SHP77 (cell line): Measurements from ENCODE around the gene TDRD12.
"Not testable (repeated sequence)": the region's sequence is repeated elsewhere in the genome, so short reads cannot be mapped to it uniquely, and the experiment has no call there.

Experiments
- DNase-seq, 2 experiments: peaks; one replicate each; lab custom pipeline; 2025; lab: John Stamatoyannopoulos, UW

Gene TDRD12

DNA sequence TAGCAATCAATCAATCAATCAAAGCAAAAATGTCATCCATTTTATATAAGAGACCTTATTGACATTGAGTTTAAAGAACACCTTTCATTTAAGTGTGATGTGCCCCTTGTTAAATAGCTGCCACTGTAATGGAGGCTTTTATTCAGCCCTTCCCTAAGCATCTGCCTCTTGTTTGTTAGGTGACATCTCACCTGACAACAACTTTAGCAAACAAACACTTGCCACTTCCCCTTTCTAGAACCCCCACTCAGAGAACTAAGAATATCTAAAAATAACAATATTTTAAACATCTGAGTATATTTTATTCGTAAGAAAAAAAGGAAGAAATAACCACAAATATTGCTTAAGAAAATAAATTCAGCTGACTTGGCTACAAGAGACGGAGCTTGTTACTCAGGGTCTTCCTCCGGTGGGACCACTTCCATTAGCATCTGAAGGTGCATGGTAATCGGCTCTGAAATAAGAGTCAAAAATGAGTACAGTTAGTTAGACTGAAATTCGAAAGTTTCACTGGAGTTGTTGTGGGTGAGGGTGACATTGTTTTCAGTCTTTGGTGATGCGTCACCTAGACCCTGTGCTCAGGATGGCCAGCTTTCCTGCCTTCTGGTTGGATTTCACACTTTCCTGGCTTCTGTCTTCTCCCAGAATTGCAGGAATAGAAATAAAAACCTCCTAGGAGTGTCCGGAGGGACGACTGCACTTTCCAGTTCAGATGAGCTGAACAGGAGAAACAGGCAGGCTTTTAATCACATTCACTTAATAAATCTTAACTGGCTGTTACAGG is 110.9 kb downstream of the TDRD12 start:
- DNase-seq: no peak

DNA sequence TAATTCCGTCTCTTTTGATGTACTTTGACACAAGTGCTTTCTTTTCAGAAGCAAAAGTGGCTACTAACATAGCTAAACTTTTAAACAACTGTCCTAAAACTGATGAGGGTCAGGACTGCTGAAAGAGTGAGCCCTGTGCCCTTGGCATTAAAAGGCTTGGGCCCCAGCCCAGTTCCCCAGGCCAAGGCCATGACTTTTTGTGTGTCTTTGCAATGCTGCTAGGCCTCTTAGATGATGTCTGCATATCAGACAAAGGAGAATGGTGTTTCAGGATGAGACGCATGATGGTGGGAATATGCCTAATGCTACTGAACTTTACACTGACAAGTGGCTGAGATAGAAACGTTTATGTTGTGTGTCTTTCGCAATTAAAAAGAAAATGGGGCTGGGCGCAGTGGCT is 112.0 kb downstream of the TDRD12 start:
- no peak for DNase-seq

DNA sequence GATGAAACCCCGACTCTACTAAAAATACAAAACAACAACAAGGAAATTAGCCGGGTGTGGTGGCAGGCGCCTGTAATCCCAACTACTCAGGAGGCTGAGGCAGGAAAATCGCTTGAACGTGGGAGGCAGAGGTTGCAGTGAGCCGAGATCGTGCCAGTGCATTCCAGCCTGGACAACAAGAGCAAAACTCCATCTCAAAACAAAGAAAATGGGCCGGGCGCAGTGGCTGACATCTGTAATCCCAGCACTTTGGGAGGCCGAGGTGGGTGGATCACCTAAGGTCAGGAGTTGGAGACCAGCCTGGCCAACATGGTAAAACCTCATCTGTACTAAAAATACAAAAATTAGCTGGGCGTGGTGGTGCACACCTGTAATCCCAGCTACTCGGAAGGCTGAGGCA is 112.5 kb downstream of the TDRD12 start:
- not testable (repeated sequence) for DNase-seq

DNA sequence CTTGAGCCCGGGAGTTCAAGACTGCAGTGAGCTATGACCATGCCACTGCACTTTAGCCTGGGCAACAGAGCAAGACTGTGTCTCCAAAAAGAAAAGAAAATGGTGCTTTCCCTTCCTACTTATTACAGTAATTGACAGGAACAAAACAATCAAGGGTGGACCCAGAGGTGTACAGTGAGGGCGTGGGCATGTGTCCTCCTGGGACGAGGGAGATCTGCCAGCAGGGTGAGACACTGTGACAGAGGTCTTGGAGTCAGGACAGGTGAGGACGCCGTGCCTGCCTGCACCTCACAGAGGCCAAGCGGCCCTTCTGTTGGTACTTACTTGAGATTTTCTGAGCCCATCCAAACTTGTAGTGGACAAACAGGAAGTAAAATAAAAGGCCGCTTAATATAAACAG is 113.3 kb downstream of the TDRD12 start:
- DNase-seq: not testable (repeated sequence)

DNA sequence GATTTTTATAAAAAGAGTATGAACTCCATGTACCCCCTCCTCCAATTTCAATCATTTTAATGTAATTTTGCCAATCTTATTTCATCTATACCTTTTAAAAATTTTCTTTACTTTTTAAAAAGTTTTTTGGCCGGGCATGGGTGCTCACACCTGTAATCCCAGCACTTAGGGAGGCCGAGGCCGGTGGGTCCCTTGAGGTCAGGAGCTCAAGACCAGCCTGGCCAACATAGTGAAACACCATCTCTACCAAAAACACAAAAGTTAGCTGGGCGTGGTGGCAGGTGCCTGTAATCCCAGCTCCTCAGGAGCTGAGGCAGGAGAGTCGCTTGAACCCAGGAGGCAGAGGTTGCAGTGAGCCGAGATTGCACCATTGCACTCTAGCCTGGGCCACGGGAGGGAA is 113.8 kb downstream of the TDRD12 start:
- not testable (repeated sequence) for DNase-seq

DNA sequence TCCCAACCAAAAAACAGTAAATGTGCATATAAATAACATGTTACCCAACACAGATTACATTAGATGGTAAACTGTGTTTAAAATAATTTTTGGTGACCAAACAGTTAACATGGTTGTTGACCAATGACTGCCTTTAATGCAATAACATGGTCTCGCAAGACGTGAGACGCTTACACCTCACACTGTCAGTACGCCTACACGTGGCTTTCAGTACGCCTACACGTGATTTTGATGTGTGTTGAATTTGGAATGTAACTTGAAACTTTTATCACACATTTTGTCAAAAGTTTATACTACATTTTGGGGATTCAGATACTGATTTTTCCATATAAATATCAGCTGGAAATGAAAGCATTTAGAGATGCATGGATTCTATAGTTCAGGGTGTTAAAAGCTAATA is 118.0 kb downstream of the TDRD12 start:
- no peak for DNase-seq

DNA sequence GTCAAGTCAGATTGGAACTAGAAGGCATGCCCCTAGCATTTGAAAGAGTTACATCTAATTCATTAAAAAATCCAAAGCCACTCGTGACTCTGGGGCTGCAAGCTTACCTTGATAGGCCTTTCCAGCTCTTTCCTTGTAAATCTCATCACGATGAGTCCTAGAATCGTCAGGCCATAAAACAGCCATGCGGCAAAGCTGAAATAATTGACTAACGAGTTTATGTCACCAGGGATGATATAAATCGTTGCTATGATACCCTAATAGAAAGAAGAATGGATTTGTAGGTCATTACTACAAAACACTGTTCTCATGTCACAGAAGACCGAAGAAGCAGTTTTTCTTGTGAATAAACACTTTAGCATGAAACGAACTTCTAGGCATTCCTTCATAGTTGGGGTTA is 122.5 kb downstream of the TDRD12 start:
- no peak for DNase-seq

DNA sequence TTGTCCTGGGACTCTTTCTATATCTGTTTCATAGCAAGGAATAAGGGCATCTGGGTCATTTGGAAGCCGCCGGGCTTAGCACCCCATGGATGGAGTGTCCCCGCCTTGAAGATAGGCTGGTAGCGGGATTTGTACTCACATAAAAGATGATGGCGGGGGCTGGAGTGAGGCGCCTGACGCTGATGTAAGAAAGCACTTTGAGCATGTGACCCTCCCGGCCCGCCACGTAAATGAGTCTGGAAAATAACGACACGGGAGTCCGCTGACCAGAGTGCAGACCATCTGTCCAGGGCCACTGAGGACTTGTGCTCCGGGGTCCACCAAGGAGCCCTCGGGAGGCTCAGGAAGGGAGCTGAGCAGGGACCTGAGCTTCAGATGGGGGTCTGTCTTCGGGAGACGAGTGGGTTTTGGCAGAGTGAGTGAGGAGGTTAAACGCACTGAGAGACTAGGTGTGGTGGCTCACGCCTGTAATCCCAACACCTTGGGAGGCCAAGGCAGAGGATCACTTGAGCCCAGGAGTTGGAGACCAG is 124.2 kb downstream of the TDRD12 start:
- DNase-seq: no peak

DNA sequence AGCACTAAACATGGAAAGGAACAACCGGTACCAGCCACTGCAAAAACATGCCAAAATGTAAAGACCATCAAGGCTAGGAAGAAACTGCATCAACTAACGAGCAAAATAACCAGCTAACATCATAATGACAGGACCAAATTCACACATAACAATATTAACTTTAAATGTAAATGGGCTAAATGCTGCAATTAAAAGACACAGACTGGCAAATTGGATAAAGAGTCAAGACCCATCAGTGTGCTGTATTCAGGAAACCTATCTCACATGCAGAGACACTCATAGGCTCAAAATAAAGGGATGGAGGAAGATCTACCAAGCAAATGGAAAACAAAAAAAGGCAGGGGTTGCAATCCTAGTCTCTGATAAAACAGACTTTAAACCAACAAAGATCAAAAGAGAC is 128.5 kb downstream of the TDRD12 start:
- not testable (repeated sequence) for DNase-seq

DNA sequence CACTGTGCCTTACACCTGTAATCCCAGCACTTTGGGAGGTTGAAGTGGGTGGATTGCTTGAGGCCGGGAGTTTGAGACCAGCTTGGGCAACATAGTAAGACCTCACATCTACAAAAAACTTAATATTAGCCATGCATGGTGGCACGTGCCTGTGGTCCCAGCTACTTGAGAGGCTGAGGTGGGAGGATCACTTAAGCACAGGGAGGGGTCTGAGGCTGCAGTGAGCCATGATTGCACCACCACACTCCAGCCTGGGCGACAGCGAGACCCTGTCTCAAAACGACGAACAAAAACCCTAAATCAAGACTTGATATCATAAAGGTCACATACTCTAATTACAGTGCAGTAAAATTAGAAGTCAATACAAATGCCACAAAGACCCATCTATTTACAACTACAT is 132.6 kb downstream of the TDRD12 start:
- no peak for DNase-seq

DNA sequence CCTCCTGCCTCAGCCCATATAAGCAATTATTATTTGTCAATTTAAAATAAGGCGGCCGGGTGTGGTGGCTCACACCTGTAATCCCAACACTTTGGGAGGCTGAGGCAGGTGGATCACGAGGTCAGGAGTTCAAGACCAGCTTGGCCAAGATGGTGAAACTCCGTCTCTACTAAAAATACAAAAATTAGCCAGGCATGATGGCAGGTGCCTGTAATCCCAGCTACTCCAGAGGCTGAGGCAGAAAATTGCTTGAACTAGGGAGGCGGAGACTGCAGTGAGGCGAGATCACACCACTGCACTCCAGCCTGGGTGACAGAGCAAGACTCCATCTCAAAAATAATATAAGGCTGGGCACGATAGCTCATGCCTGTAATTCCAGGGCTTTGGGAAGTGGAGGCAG is 137.3 kb downstream of the TDRD12 start:
- DNase-seq: not testable (repeated sequence)

DNA sequence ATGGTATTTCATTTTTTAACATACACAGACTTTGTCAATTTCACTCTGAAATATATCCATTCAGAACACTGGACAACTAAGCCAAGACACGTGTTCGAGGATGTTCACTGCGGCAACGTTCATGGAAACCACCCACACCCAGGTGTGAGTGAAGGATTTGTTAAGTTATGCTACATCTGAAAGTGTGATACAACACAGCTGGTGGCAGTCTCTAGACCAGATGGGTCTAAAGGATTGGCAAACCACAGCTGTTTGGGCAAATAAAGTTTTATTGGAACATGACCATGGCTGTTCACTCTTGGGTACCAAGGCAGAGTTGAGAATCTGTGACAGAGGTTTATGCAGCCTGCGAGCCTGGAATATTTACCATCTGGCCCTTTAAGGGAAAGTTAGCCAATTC is 138.0 kb downstream of the TDRD12 start:
- DNase-seq: no peak

DNA sequence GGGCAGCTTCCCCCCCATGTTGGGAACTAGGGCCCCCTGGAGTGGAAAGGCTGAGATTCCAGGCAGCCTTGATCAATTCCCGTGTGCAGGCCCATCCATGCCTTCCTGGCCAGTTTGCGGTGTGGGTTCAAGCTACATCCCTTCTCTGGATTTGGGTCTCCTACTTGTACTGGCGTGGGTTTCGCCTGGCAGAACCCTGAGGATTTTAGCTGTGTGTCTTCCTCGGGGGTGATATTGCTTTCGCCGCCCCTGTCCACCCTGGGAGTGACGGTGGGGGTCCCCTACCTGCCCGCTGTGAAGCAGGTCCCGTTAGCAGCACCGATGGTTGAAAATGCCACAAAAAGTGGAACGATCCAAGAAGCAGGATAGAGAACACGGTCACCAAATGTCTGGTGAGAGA is 138.6 kb downstream of the TDRD12 start:
- DNase-seq: no peak

DNA sequence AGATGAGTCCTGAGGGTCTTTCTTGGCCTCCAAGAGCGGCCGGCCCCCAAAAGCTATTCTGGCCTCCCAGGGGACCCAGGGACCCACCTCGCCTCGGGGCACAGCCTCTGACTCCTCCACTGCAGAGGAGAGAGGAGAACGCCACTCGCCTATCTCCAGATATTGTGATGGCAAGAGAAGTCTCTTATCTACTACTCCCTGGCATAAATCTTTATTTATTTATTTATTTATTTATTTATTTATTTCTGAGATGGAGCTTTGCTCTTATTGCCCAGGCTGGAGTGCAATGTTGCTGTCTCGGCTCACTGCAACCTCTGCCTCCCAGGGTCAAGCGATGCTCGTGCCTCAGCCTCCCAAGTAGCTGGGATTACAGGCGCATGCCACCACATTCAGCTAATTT is 139.0 kb downstream of the TDRD12 start:
- DNase-seq: no peak

DNA sequence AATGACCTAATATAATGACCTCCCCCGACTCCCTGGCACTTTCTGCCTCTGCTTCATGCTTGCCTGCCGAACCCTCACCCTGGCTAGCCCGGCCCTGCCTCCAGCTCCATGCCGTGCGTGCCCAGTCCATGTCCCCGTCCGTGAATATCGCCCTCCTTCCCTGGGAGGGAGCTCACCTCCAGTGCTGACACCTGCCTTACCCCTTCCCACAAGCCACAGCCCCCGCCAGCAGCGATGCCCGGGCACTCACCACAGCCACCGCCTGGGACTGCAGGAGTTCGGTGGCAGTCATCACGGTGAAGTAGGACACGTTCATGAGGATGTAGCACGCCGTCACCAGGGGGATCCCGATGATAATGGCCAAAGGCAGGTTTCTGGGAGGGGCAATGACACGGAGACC is 140.0 kb downstream of the TDRD12 start:
- no peak for DNase-seq

DNA sequence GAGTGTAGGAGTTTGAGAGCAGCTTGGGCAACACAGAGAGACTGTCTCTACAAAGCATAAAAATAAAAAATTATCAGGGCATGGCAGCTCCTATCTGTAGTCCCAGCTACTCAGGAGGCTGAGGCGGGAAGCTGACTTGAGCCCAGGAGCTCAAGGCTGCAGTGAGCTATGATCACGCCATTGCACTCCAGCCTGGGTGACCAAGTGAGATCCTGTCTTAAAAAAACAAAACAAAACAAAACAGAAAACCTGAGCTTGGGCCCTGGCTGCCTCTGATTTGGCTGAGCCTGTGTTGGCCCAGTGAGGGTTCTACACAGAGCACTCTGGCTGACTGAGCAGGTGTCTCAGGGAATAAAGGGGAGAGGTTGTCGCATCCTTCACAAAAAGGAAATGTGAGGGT is 142.0 kb downstream of the TDRD12 start:
- DNase-seq: no peak

DNA sequence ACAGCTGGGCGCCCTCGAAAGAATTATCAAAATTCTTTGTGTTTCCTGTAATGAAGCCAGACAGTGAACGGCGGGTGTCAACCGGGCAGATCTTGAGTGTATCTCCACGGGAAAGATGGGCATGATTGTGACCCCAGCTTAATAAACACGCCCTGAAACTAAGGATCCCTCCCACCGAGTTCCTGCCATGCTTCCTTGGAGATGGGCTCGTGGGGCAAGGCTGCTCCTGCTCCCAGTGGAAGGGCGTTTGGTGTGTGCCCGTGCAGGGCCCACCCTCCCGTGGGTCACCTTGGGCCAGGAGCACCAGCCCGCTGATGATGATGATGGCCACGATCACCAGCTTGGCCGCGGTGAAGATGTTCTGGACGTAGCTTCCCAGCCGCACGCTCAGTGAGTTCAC is 142.6 kb downstream of the TDRD12 start:
- DNase-seq: no peak

DNA sequence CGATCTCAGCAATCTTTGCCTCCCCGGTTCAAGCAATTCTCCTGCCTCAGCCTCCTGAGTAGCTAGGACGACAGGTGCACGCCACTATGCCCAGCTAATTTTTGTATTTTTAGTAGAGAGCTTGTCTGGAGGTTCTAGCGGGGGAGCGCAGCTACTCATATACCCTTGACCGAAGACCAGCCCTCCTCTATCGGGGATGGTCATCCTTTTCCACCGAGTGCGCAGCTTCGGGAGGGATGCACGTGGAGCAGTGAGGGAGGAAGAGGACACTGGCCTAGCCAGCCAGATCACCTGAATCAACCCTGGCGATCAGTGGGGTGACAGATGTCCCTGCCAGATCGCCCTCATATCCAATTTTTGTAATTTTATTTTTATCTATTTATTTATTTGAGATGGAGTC is 143.2 kb downstream of the TDRD12 start:
- no peak for DNase-seq

DNA sequence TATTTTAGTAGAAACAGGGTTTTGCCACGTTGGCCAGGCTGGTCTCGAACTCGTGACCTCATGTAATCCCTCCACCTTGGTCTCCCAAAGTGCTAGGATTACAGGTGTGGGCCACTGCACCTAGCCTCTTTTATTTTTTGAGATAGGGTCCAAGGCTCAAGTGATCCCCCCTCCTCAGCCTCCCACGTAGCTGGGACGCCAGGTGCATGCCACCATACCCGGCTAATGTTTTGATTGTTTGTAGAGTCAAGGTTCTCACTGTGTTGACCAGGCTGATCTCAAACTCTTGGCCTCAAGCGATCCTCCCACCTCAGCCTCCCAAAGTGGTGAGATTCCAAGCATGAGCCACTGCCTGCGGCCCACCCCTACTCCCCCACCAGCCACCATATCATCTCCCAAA is 143.7 kb downstream of the TDRD12 start:
- DNase-seq: no peak

DNA sequence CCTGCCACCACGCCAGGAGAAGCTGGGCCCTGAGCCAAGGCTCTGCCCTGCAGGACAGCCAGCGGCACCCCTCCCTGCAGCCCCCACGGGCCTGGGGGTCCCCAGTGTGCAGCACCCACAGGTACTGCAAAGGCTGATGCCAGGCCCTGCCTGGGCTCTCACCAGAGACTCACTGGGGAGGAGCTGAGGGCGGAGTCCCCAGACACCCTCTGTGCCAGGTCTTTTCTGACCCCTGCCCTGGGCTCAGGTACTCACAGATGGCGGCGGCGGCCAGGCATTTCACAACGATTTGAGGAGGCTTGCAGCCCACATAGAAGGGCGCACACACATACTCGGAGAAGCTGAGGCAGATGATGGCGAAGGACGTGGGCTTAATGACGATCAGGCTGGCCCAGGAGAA is 144.3 kb downstream of the TDRD12 start:
- DNase-seq: no peak

DNA sequence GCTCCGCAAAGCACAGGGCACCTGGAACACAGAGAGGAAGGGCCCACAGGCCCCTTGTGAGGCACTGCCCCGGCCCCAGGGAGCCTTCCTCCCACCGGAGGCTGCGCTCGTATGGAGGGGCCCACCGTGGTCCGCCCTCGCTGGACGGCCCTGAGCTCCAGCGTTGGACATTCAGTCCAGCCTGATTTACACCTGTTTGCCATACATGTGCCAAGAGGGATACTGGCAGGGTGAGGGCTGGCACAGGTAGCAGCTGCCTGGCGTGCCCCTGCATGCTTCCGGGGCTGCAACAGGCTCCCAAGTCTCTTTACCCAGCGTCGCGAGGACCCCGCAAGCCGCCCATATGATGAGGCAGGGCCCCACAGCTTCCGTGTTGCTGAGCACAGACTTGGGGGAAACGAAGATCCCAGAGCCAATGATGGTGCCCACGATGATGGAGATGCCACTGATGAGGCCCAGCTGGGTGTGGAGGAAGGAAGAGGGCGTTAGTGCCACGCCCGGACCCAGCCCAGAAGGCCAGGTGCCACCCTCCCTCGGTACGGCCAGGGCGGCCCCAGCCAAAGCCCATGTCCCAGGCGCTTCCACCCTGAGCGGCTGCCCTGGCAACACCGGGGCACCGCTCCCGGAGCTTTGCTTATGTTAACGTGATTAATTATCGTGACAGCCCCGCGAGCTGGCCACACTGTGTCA is 144.9 kb downstream of the TDRD12 start:
- DNase-seq: no peak

DNA sequence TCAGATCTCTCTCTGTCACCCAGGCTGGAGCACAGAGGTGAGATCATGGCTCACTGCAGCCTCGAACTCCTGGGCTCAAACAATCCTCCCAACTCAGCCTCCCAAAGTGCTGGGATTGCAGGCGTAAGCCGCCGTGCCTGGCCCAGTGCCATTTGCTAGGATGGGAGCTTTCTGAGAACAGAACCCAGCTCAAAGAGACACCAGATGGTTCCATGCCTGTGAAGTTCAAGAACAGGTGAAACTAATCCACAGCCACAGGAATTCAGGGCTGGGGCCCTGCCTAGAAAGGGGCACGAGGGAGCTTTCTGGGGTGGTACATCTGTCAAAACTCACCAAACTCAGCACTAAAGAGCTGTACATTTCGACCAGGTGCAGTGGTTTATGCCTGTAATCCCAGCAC is 145.8 kb downstream of the TDRD12 start:
- no peak for DNase-seq

DNA sequence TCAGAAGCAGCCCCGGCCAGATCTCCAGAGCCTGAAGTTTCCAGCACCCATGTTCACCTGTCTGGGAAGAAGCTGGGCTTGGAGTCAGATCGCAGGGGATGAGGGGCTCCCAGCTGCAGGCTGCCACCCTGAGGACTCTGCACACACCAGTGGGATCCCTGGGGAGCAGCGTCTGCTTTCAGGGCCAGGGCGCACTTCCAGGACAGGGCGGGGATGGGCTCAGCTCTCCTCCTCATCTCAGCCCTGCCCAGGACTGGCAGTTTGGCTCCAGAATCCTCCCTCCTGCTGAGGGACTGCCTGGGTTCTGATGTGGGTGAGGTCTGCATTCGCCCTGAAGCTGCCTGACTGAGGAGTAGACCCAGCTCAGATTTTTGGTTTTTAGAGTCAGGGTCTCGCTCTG is 146.5 kb downstream of the TDRD12 start:
- DNase-seq: no peak
